Measurements from ENCODE around the gene EHBP1L1. TPM values are rescaled to one million over a fixed set of nuclear protein-coding genes. Genes with fewer than 3 reads are reported as not detected.

The EHBP1L1 gene
- total RNA-seq, 1 experiment from 2014 or later: 105 TPM

- TF ChIP-seq MAX (IDR thresholded peaks at IDR 0.05) (no peak), YY1 (IDR thresholded peaks at IDR 0.05; ENCODE audit: extremely low read depth, insufficient replicate concordance, low read depth, low read length) (no peak), CTCF (IDR thresholded peaks at IDR 0.05 in 2 of 3, conservative IDR thresholded peaks at IDR 0.05 in 1 of 3; ENCODE audit: borderline replicate concordance in 1 of 3, insufficient read depth in 1 of 3, low read depth in 2 of 3, low read length in 2 of 3) (no peak), ELF1 (IDR thresholded peaks at IDR 0.05; ENCODE audit: borderline replicate concordance, low read depth) (no peak), EZH2 (IDR thresholded peaks at IDR 0.05) (no peak), POLR2AphosphoS5 (IDR thresholded peaks at IDR 0.05; ENCODE audit: low read depth, low read length) (no peak), EZH2phosphoT487 (IDR thresholded peaks at IDR 0.05; ENCODE audit: borderline replicate concordance) (no peak), ATF3 (IDR thresholded peaks at IDR 0.05) (no peak), POLR2A (IDR thresholded peaks at IDR 0.05; ENCODE audit: borderline replicate concordance, extremely low read depth, insufficient read depth, insufficient read length) (no peak), JUND (IDR thresholded peaks at IDR 0.05) (no peak), CEBPB (IDR thresholded peaks at IDR 0.05; ENCODE audit: low read depth) (no peak), SRF (IDR thresholded peaks at IDR 0.05; ENCODE audit: low read depth) (no peak), ZBTB33 (IDR thresholded peaks at IDR 0.05; ENCODE audit: extremely low read depth, insufficient replicate concordance, low read length) (no peak), ZNF274 (IDR thresholded peaks at IDR 0.05; ENCODE audit: low read depth, low read length) (no peak), CBX3 (IDR thresholded peaks at IDR 0.05; ENCODE audit: low read depth) (no peak)
- POLR2A ChIA-PET: no interaction called here
- BruUV-seq (replicated peaks): no TSS peak
- Histone ChIP-seq H3K79me2 (ENCODE audit: insufficient read depth, low read length) (no peaks in the 10 kb centered on the region), H3K4me2 (ENCODE audit: low read length) (no peak overlapping the region), H3K9me2 (ENCODE audit: insufficient read depth) (no peaks in the 10 kb centered on the region), H3K4me3 (replicated peaks in 1 of 2; ENCODE audit: low read depth in 1 of 2, low read length in 2 of 2) (no peak overlapping the region), H2AFZ (ENCODE audit: low read depth, low read length, poor library complexity, severe bottlenecking) (no peak overlapping the region), H3K4me1 (ENCODE audit: control insufficient read depth in 1 of 2, insufficient read depth in 2 of 2, low read length in 2 of 2) (peaks cover 17 to 35% of the 10 kb centered on the region in 2 experiments), H4K20me1 (ENCODE audit: insufficient read depth) (no peaks in the 10 kb centered on the region), H3K36me3 (ENCODE audit: control insufficient read depth in 1 of 2, insufficient read depth in 2 of 2, low read length in 2 of 2) (no peaks in the 10 kb centered on the region; a peak in 1 of 4 replicates), H3K27ac (ENCODE audit: low read depth, low read length) (no peak overlapping the region), H3K27me3 (ENCODE audit: insufficient read depth, low read length) (no peaks in the 10 kb centered on the region), H3K9ac (ENCODE audit: low read length) (no peak overlapping the region), H3K9me3 (ENCODE audit: control insufficient read depth in 1 of 2, insufficient read depth in 1 of 2, low read depth in 1 of 2, low read length in 2 of 2) (no peaks in the 10 kb centered on the region)
- DNase-seq (ENCODE audit: low read depth, low spot score) (no peak), ATAC-seq (no peak)
- CTCF ChIA-PET: interaction anchor here (1.0 kb wide), 1 partner anchor 17 kb away, joined by 3 read pairs; the partner anchor contains the start of gene FAM89B
- RAD21 ChIA-PET (ENCODE audit: low non-redundant PET in 1 of 2, low total read pairs in 2 of 2, uncharacterized antibody in 2 of 2, unreplicated experiment in 2 of 2): no interaction called here
- intact Hi-C loops (cut with micrococcal nuclease): no loop called here
Measured at GRCh38 chr11:65590240-65590738, 14.4 kb downstream of the EHBP1L1 start.
